Measurements from ENCODE around the gene CD44. TPM values are rescaled to one million over a fixed set of nuclear protein-coding genes. Genes with fewer than 3 reads are reported as not detected.

Gene CD44
- total RNA-seq, 4 donors from 2014 or later, result 212 to 292 (median 275) TPM

DNA sequence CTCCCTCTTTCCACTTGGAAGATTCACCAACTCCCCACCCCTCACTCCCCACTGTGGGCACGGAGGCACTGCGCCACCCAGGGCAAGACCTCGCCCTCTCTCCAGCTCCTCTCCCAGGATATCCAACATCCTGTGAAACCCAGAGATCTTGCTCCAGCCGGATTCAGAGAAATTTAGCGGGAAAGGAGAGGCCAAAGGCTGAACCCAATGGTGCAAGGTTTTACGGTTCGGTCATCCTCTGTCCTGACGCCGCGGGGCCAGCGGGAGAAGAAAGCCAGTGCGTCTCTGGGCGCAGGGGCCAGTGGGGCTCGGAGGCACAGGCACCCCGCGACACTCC, 397 bp upstream of the CD44 start:
- intact Hi-C loops (cut with DNase I), result no loop called here
- TF ChIP-seq EP300 (IDR thresholded peaks at IDR 0.05) (no peak), POLR2A (IDR thresholded peaks at IDR 0.05; ENCODE audit: low read depth) (no peak), POLR2AphosphoS5 (IDR thresholded peaks at IDR 0.05) (no peak)
- TF ChIP-seq, protein P1, sequence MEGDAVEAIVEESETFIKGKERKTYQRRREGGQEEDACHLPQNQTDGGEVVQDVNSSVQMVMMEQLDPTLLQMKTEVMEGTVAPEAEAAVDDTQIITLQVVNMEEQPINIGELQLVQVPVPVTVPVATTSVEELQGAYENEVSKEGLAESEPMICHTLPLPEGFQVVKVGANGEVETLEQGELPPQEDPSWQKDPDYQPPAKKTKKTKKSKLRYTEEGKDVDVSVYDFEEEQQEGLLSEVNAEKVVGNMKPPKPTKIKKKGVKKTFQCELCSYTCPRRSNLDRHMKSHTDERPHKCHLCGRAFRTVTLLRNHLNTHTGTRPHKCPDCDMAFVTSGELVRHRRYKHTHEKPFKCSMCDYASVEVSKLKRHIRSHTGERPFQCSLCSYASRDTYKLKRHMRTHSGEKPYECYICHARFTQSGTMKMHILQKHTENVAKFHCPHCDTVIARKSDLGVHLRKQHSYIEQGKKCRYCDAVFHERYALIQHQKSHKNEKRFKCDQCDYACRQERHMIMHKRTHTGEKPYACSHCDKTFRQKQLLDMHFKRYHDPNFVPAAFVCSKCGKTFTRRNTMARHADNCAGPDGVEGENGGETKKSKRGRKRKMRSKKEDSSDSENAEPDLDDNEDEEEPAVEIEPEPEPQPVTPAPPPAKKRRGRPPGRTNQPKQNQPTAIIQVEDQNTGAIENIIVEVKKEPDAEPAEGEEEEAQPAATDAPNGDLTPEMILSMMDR (IDR thresholded peaks at IDR 0.05), result no peak
- 52% methylated on average over 3 of the region's 16 CpGs for WGBS
- Histone ChIP-seq H3K4me1 (peaks cover 5 to 54% (median 43%) of the 10 kb centered on the region in 4 donors), H3K4me3 (peak overlapping the region; percentile 65 to 88 (median 82)), H3K36me3 (no peaks in the 10 kb centered on the region), H3K9me3 (no peaks in the 10 kb centered on the region), H3K27ac (replicated peaks in 1 of 4) (peak overlapping the region; percentile 90 to 95 (median 94)), H3K27me3 (no peaks in the 10 kb centered on the region)
- DNase-seq (ENCODE audit: extremely low spot score), result no peak

DNA sequence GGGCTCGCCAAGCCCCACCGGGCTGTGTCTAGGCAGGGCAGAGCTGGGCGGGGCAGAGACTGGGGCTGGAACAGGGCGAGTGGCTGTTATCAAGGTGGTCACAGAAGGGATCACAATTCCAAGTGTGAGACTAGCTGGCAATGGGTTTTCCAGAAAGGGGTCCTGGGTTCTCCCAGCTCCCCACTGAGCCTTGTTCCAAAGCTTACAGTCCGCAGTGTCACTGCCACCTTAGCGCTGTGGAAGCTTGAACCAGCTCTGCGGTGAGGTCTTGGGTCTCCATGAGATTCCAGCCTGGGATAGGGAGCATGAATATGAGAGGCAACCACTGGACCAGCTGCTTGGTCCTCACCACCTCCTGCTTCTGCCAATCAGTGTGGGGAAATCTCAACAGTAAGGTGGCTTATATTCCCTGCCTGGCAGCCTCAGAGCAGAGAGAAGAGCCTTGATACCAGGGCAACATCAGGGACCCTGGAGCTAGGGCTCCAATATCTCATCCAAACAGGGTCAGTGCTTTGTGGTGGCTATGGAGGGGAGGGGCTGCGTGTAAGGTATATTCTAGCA, 831 bp downstream of the CD44 start:
- no peak for TF ChIP-seq POLR2AphosphoS5 (IDR thresholded peaks at IDR 0.05)
- TF ChIP-seq POLR2A (IDR thresholded peaks at IDR 0.05; ENCODE audit: low read depth), result no peak
- TF ChIP-seq, protein P1 (IDR thresholded peaks at IDR 0.05), result no peak
- TF ChIP-seq EP300 (IDR thresholded peaks at IDR 0.05), result no peak
- Histone ChIP-seq H3K4me1 (peaks cover 15 to 62% (median 53%) of the 10 kb centered on the region in 4 donors), H3K4me3 (peak overlapping the region; percentile 65 to 88 (median 82)), H3K27ac (replicated peaks in 1 of 4) (peak overlapping the region; percentile 90 to 95 (median 94)), H3K36me3 (no peaks in the 10 kb centered on the region), H3K9me3 (no peaks in the 10 kb centered on the region), H3K27me3 (no peaks in the 10 kb centered on the region)
- intact Hi-C loops (cut with DNase I), result loop anchor here (5.0 to 10.0 kb wide), 2 partner anchors 92 to 145 kb away; no protein-coding TSS in a partner anchor
- no peak for DNase-seq (ENCODE audit: extremely low spot score)
- 9% methylated on average over 6 of the region's 8 CpGs for WGBS

DNA sequence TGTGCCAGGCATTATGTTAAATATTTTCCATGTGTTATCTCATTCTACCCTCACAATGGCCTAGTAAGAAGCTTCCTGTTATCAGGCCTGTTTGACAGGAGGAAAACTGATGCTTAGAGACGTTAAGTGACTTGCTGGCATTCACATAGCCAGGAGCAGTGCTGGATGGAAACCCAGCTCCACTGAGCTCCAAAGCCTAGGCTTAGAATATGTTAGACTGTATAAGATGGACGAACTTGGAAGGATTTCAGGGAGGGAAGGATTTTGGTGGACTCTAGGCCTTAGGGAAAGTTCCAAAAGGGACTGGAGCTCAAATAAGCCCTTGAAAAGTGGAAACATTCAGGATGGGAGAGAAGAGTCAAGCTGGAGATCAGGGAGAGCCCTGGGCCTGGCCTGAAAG, 2.1 kb downstream of the CD44 start:
- TF ChIP-seq POLR2AphosphoS5 (IDR thresholded peaks at IDR 0.05), result no peak
- TF ChIP-seq POLR2A (IDR thresholded peaks at IDR 0.05; ENCODE audit: low read depth), result no peak
- no peak for TF ChIP-seq EP300 (IDR thresholded peaks at IDR 0.05)
- TF ChIP-seq, protein P1 (IDR thresholded peaks at IDR 0.05), result no peak
- H3K27ac ChIP-seq (replicated peaks in 1 of 4), result peak overlapping the region; percentile 90 to 95 (median 94)
- DNase-seq (ENCODE audit: extremely low spot score), result no peak
- H3K9me3 ChIP-seq, result no peaks in the 10 kb centered on the region
- peaks cover 23 to 74% (median 64%) of the 10 kb centered on the region in 4 donors for H3K4me1 ChIP-seq
- 26% methylated on average over 2 of the region's 2 CpGs for WGBS
- H3K4me3 ChIP-seq, result peak overlapping the region; percentile 65 to 88 (median 82)
- H3K36me3 ChIP-seq, result no peaks in the 10 kb centered on the region
- H3K27me3 ChIP-seq, result no peaks in the 10 kb centered on the region
- intact Hi-C loops (cut with DNase I), result loop anchor here (5.0 to 10.0 kb wide), 2 partner anchors 91 to 146 kb away; no protein-coding TSS in a partner anchor

DNA sequence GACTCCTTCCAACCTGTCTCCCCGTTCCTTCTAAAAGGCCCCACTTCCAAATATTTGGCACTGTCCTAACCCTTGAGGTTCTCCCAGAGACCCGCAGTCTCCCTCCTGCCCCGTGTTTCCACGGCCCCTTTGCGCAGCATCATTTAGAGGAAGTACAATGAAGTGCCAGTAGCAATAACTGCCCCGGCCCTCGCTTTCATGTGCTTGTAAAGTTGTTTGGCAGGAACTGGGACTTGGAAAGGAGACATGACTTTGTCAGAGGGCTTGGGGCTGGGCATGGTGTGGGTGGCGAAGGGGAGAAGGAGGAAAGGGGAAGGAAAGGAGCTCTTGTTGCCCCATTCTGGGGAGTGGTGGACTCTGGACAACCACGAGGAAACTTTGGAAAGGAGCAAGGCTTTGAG, 2.6 kb downstream of the CD44 start:
- no peaks in the 10 kb centered on the region for H3K36me3 ChIP-seq
- peak; percentile 96 for DNase-seq (ENCODE audit: extremely low spot score)
- TF ChIP-seq EP300 (IDR thresholded peaks at IDR 0.05), result no peak
- TF ChIP-seq, protein P1 (IDR thresholded peaks at IDR 0.05), result no peak
- TF ChIP-seq POLR2AphosphoS5 (IDR thresholded peaks at IDR 0.05), result no peak
- no peak for TF ChIP-seq POLR2A (IDR thresholded peaks at IDR 0.05; ENCODE audit: low read depth)
- WGBS, result 44% methylated on average over 9 of the region's 9 CpGs
- no peaks in the 10 kb centered on the region for H3K9me3 ChIP-seq
- H3K27me3 ChIP-seq, result no peaks in the 10 kb centered on the region
- peaks cover 23 to 79% (median 69%) of the 10 kb centered on the region in 4 donors for H3K4me1 ChIP-seq
- peak overlapping the region; percentile 90 to 95 (median 94) for H3K27ac ChIP-seq (replicated peaks in 1 of 4)
- intact Hi-C loops (cut with DNase I), result loop anchor here (5.0 to 10.0 kb wide), 2 partner anchors 91 to 147 kb away; no protein-coding TSS in a partner anchor
- peak overlapping the region; percentile 65 to 88 (median 82) for H3K4me3 ChIP-seq
